Non-pigmented ciliary epithelial cell (primary cell): ENCODE results near the gene KIAA1755.

ENCODE experiments used
- DNase-seq: peaks from one replicate; pipeline ENCODE4 v3.0.0-alpha.2; 2010; ENCODE audit warnings: low read depth

The KIAA1755 gene

GRCh38 chr20:38241201-38241600 is 19.3 kb downstream of the KIAA1755 start:
- DNase-seq, result no peak

- no peak for DNase-seq
Measured at GRCh38 chr20:38239441-38239840, 21.1 kb downstream of the KIAA1755 start.

DNA sequence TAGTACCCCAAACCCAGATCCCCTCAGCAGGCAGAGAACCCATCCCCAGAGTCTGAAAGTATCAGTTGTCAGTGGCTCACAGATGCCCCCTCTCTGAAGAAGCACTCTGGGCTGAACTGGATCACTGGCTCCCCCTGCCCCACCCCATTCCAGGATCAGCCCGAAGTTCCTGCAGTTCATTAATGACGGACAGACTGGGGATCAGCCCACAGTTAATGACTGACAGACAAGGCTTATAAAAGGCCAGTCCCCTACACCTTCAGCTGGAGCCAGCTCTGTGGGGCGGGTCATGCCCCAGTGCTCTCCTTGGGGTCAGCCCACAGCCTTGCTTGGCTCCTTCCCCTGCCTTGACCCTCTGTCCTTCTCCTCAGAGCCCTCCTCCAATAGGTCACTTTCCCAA is 21.7 kb downstream of the KIAA1755 start:
- DNase-seq, result no peak

DNA sequence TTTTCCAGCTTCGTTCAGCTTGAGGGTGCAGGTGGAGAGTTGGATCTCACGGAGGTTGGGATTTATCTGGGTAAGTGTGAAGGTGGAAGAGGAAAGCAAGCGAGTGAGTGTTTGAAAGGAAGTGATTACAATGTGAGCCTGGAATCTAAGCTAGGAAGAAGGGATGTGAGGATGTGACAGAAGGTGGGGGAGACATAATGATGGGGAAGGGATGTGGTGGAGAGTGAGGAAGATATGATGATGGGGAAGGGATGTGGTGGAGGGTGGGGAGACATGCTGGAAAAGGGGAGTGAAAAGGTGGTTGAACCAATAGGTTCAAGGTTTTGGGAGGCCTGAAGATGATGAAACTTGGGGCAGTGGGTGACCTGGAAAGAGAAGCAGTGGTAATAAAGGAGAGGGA is 23.2 kb downstream of the KIAA1755 start:
- no peak for DNase-seq

- no peak for DNase-seq
Measured at GRCh38 chr20:38231531-38232121, 28.9 kb downstream of the KIAA1755 start.

GRCh38 chr20:38230957-38231526 is 29.5 kb downstream of the KIAA1755 start:
- no peak for DNase-seq

- DNase-seq, result no peak
Measured at GRCh38 chr20:38230253-38230551, 30.3 kb downstream of the KIAA1755 start.

- DNase-seq, result no peak
Measured at GRCh38 chr20:38229376-38230252, 30.9 kb downstream of the KIAA1755 start.

DNA sequence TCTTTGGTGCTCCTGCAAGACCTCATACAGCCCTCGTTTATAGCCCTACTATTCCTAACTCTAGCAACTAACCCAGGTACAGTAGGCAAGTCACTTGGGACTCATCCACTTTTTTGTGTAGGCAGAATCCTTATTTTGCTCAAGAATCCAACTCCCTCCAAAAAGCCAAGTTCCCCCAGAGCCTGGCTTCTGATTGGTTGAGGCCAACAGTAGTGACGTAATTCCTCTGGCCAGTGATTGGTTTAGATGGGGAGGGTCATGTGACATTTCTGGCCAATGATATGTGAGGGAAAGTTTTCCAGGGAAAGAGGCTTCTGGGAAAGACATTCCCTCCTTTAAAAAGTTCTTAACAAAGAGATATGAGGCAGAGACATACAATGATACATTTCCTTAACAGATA is 32.1 kb downstream of the KIAA1755 start:
- no peak for DNase-seq

GRCh38 chr20:38227420-38228360 is 32.8 kb downstream of the KIAA1755 start:
- DNase-seq, result no peak

- DNase-seq, result no peak
Measured at GRCh38 chr20:38226553-38226952, 34.0 kb downstream of the KIAA1755 start.

GRCh38 chr20:38225900-38226263 is 34.7 kb downstream of the KIAA1755 start:
- DNase-seq, result no peak

GRCh38 chr20:38225240-38225899 is 35.2 kb downstream of the KIAA1755 start:
- DNase-seq, result no peak

GRCh38 chr20:38224531-38224930 is 36.0 kb downstream of the KIAA1755 start:
- DNase-seq, result no peak

GRCh38 chr20:38223743-38224100 is 36.8 kb downstream of the KIAA1755 start:
- DNase-seq, result no peak

DNA sequence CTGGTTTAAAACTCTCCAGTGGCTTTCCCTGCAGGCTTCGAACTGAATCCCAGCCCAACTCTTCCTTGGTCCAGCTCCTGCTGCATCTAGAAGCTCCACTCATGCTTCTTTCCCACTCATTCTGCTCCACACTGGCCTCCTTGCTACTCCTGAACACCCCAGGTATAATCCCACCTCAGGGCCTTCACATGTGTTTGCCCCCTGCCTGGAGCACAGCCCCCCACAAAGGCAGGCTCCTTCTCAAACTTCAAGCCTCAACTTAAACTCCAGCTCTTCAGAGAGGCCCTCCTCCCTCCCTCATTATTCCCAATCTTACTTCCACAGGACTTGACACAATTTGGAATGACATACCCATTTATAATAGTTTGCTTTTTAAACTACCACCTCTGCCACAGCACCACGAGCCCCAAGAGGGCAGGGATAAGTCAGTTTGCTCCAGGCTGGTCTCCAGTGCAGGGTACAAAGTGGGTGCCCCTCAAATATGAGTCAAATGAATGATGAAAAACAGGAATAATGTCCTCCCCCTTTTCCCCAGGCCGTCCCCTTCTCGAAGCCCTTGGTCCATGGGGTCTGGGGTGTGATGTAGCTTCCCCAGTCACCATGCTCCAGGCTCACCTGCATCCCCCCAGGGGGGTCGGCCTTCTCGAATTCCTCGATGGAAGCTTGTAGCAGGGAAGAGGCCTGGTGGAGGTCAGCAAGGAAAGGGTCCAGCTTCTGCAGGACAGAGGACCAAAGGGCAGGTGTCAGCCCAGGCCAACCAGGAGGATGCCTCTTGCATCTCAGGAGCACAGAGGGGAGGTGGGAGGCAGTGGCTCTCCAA is 37.4 kb downstream of the KIAA1755 start:
- no peak for DNase-seq

DNA sequence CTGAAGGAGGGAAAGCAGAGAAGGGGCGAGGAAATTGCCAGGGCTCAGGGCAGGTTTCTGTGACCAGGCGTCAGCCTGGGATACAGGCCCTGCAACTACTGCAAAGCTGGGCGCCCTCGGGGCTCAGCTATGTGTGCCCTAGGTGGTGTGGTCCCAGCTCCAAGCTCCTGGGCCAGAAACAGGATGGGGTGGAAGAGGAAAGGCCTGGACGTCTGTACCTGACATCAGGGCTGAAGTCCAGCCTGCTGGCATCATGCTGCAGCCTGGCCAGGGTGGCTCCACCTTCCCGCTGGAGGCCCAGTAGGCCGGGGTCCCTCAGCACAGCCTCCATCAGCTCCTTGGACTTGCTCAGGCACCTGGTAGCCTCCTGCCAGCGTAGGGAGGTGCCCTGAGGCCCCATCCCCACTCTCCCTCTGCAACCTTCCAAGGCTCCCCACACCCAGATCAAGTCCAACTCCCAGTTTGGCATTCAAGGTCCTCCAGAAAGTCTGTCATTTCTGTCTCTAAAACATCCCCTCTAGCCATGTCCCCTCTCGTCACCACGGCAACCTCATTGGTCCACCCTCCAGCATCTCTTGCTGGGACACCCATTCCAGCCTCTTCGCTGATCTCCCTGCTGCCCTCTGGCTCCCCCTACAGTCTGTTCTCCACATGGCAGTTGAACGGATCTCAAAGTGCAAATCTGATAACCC is 38.2 kb downstream of the KIAA1755 start:
- no peak for DNase-seq

GRCh38 chr20:38221119-38221589 is 39.4 kb downstream of the KIAA1755 start:
- DNase-seq, result no peak

- DNase-seq, result no peak
Measured at GRCh38 chr20:38220587-38221118, 39.9 kb downstream of the KIAA1755 start.
